ENCODE data around the gene MAST4.

MAST4 gene

GRCh38 chr5:67133217-67133616 is 537.0 kb downstream of the MAST4 start:
- no peak for DNase-seq (ENCODE audit: low spot score)

GRCh38 chr5:67133776-67134175 is 537.6 kb downstream of the MAST4 start:
- no peak for DNase-seq (ENCODE audit: low spot score)

DNA sequence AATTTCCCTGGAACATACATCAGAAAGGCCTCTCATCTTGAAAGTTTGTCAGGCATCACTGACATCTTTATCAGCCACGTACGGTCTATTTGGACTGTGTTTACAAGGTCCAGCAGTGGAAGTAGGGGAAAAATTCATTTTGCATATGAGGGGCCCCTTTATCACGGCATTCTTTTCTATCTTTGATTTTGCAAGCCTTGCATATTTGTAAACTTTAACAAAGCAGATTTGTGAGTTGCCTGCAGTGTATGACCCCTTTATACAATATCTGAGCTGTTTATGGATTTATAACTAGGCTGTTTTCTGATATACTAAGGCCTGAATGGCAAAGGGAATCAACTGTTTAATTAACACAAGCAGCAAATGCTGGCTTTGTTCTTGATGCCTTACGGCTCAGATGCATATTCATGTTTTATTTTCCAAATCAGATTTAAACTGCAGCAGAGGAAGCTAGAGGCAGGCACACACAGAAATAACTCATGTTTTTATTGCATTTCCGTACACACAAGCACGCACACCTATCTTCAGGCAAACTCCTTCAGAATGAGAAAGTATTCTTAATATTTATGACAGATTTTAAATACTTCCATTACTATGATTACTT is 539.3 kb downstream of the MAST4 start:
- no peak for DNase-seq (ENCODE audit: low spot score)

DNA sequence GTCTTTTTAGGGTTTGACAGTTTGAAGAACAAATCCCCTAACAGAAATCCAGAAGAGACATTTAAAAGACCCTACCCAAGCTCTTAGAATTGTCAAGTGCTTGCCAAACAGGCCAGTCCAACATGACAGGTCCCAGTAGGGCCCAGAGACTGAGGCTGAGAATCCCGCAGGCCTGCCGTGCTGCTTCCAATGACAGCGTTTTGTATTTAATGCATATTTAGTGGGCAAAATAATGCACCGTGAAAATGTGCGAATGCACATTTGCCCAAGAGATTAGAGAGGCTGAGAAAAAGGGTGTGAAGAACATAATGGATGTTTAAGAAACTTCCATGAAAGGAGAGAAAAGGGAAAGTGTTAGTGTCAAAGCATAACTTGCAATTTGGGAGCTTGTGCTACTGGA is 542.8 kb downstream of the MAST4 start:
- DNase-seq (ENCODE audit: low spot score) = no peak

- no peak for DNase-seq (ENCODE audit: low spot score)
These were observed 544.2 kb downstream of the MAST4 start for GRCh38 chr5:67140413-67140812.

GRCh38 chr5:67141644-67142043 is 545.5 kb downstream of the MAST4 start:
- DNase-seq (ENCODE audit: low spot score) = no peak

- DNase-seq (ENCODE audit: low spot score) = no peak
These were observed 546.6 kb downstream of the MAST4 start for GRCh38 chr5:67142816-67143215.

GRCh38 chr5:67143549-67143948 is 547.4 kb downstream of the MAST4 start:
- DNase-seq (ENCODE audit: low spot score) = no peak

- DNase-seq (ENCODE audit: low spot score) = no peak
These were observed 548.0 kb downstream of the MAST4 start for GRCh38 chr5:67144183-67144639.

DNA sequence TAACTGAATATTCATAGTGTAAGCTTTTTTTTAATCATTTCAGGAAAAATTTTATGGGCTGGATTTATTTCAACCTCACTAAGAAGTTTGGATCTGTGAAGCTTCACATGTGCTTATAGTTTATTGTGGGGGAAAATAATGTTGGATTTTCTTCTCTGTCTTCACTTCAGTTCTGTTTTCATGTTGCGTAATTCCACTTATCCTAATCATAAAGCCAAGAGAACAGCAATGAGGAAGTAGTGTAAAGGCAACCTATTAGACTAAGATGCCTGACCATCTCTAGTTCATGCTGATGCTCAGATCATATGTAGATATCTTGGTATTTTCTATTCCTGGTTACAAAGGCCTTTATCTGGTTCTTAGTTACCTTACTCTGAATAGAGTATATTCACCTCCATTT is 550.4 kb downstream of the MAST4 start:
- DNase-seq (ENCODE audit: low spot score) = no peak

- DNase-seq (ENCODE audit: low spot score) = no peak
These were observed 550.8 kb downstream of the MAST4 start for GRCh38 chr5:67146981-67147380.

GRCh38 chr5:67147760-67148159 is 551.6 kb downstream of the MAST4 start:
- DNase-seq (ENCODE audit: low spot score) = no peak

DNA sequence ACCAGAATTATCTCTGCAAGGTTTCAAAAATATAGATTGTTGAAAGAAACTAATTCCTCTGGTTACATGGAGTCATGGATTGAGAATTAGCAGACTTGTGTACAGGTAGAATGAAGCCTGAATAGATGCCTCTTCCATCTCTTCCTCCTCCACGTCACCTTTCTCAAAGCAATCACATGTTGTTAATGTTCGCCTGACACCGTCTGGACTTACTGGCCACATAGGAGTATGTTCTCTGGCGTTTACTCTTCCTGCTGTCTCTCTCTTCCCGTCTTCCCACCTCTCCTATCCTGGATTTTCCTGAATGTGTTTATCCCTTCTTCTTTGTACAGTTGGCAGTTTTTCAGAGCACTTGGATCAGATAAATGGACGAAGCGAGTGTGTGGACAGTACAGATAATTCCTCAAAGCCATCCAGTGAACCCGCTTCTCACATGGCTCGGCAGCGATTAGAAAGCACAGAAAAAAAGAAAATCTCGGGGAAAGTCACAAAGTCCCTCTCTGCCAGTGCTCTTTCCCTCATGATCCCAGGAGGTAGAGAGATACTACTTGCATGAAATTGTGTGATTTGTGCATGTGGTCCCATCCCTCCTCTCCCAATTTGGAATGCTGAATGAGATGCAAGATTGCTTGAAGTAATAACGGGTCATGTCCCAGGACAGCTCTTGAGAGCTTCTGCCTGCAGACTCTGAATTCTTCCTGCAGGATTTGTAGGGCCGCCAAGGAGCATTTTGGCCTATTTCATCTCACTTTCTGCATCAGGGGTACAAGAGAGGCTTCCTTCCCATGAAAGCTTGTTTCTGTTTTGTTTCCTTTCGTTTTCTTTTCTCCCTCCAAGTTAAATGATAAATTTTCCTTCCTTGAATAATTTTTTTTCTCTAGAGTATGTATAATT is 553.1 kb downstream of the MAST4 start:
- DNase-seq (ENCODE audit: low spot score) = no peak

- no peak for DNase-seq (ENCODE audit: low spot score)
These were observed 553.8 kb downstream of the MAST4 start for GRCh38 chr5:67149951-67150523.

- no peak for DNase-seq (ENCODE audit: low spot score)
These were observed 556.2 kb downstream of the MAST4 start for GRCh38 chr5:67152400-67152799.

GRCh38 chr5:67153292-67153691 is 557.1 kb downstream of the MAST4 start:
- DNase-seq (ENCODE audit: low spot score) = no peak

DNA sequence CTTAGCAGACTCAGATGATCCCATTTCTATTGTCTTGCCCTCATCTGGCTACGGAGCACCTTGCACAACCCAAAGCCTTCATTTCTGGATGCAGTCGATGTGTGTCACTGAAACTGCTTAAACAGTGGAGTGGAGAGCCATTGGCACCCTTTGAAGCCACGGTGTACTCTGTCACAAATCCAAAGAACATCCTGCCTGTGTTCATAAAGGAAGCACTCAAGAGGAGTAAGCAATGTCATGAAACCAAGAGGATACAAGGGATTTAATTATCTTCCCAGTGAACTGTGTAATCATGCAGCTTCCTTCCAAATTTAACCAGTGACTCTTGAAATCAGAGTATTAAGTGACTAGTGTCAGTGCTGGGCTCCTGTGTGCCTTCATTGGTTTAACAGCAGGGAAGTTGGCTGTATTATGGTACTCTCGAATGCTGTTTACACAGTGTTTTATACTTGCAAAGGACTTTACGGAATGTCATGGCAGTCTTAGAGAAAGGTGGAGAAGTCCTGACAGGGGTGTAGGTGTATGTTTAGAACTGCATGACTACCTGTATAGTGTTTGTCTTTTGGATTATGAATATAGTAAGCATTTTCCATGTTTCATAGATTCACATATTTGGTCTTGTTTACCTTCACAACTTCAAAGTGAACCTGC is 558.5 kb downstream of the MAST4 start:
- DNase-seq (ENCODE audit: low spot score) = no peak

DNA sequence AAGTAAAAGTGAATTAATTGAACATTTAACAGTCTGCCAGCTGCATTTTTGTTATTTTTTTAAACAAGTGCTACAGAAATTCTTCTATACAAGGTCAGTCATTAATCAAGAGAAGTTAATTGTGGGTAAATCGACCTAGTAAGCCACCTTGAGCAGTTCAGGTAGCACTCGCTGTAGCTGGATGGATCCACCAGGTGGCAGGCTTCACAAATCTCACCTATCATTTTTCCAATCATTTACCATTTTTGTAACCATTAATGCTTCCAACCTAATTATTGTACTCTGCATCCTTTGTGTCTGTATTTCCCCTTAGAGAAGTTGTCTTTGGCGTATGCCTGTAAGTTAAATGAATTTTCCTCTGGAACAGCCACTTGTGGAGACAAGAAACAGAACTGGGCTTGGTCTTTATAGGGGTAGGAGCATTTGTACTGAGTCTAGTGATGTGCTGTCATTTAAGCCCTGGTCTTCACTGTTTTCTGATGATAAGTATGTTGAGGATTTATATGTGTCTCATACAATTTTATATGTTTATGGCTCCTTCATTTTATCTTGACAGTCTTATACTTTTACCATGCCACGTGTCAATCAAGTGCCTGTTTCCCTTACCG is 560.9 kb downstream of the MAST4 start:
- DNase-seq (ENCODE audit: low spot score) = no peak

- no peak for DNase-seq (ENCODE audit: low spot score)
These were observed 564.1 kb downstream of the MAST4 start for GRCh38 chr5:67160272-67160671.

DNA sequence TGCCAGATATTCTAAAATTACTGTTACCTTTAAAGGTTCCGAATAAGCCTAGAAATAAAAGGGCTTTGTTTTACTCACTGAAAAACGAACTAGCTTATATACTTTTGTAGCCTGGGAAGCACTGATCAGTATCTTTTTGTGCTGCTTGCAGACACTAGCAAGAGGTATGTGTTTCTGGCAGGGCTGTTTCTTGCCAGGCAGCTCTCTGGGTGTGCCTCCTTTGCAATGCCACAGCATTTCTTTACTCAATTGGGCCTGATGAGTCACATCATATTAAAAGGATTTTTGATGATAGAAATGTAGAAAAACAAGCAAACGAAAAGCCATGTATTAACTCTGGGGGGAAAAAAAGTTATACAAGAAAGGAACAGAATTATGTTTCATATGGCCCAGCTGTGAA is 564.8 kb downstream of the MAST4 start:
- no peak for DNase-seq (ENCODE audit: low spot score)

DNA sequence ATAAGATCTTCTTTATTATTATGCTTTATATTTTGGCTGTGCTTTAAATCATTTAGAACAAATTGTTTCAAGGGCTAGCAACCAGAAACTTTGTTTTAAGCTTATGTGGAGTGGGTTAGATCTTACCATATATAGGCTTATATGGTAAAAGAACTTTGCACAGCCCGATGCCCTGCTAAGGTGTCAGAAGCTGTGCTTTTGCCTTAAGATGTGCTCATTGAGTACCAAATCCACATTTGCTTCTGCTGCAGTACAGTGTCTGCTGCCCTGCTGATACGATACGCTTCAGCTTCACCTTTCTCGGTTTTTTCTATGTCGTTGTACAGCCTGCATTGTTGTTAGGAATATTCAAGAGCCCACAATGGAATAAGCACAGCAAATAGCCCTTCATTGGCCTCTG is 565.6 kb downstream of the MAST4 start:
- DNase-seq (ENCODE audit: low spot score) = no peak

DNA sequence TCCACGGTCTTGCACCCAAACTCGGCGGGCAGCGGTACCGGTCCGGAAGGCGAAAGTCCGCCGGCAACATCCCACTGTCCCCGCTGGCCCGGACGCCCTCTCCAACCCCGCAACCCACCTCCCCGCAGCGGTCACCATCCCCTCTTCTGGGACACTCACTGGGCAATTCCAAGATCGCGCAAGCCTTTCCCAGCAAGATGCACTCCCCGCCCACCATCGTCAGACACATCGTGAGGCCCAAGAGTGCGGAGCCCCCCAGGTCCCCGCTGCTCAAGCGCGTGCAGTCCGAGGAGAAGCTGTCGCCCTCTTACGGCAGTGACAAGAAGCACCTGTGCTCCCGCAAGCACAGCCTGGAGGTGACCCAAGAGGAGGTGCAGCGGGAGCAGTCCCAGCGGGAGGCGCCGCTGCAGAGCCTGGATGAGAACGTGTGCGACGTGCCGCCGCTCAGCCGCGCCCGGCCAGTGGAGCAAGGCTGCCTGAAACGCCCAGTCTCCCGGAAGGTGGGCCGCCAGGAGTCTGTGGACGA is 567.1 kb downstream of the MAST4 start:
- DNase-seq (ENCODE audit: low spot score) = no peak
